H9 (cell line): ENCODE data around the gene SPTBN1. TPM values are rescaled to one million over a fixed set of nuclear protein-coding genes. Genes with fewer than 3 reads are reported as not detected.

ENCODE experiments used
- DNase-seq: peaks from one replicate; pipeline ENCODE4 v3.0.0-alpha.2; 2017
- H2AFZ ChIP-seq: one replicate; pipeline ENCODE4 v1.6.1; 2013; ENCODE audit warnings: mild to moderate bottlenecking, low read length, control low read depth, moderate library complexity
- H2AK5ac ChIP-seq: 2 replicates; pipeline ENCODE4 v1.6.1; 2013; ENCODE audit warnings: low read length, control low read depth, mixed read lengths; ENCODE audit not compliant: insufficient read length
- H2BK120ac ChIP-seq: one replicate; pipeline ENCODE4 v1.6.1; 2013; ENCODE audit warnings: low read depth, mild to moderate bottlenecking, low read length, control low read depth, inconsistent platforms; ENCODE audit not compliant: poor library complexity, severe bottlenecking
- H2BK12ac ChIP-seq: 2 replicates; pipeline ENCODE4 v1.6.1; 2013; ENCODE audit warnings: low read length, control low read depth, mixed read lengths, low read depth; ENCODE audit not compliant: insufficient read length
- H2BK15ac ChIP-seq: 2 replicates; pipeline ENCODE4 v1.6.1; 2013; ENCODE audit warnings: low read depth, low read length, control low read depth
- H2BK20ac ChIP-seq: one replicate; pipeline ENCODE4 v1.6.1; 2013; ENCODE audit warnings: low read depth, mild to moderate bottlenecking, low read length, control low read depth, inconsistent platforms; ENCODE audit not compliant: poor library complexity, severe bottlenecking
- H2BK5ac ChIP-seq: 2 replicates; pipeline ENCODE4 v1.6.1; 2013; ENCODE audit warnings: low read length, control low read depth, mixed read lengths; ENCODE audit not compliant: insufficient read length
- H3K14ac ChIP-seq: 2 replicates; pipeline ENCODE4 v1.6.1; 2013; ENCODE audit warnings: low read length, control low read depth; ENCODE audit not compliant: insufficient read depth
- H3K18ac ChIP-seq: 2 replicates; pipeline ENCODE4 v1.6.1; 2013; ENCODE audit warnings: low read depth, mild to moderate bottlenecking, mixed read lengths, low read length, control low read depth; ENCODE audit not compliant: insufficient read length
- H3K23ac ChIP-seq: 2 replicates; pipeline ENCODE4 v1.6.1; 2013; ENCODE audit warnings: low read length, control low read depth, mixed read lengths, low read depth; ENCODE audit not compliant: insufficient read length
- H3K23me2 ChIP-seq: 2 replicates; pipeline ENCODE4 v1.6.1; 2013; ENCODE audit warnings: low read depth, mild to moderate bottlenecking, mixed read lengths, low read length, control low read depth; ENCODE audit not compliant: insufficient read length, poor library complexity, severe bottlenecking
- H3K27ac ChIP-seq: 2 replicates; pipeline ENCODE4 v1.5.1; 2013; ENCODE audit warnings: low read length, control low read depth, mixed read lengths, low read depth; ENCODE audit not compliant: insufficient read length
- H3K27me3 ChIP-seq: 2 replicates; pipeline ENCODE4 v1.6.1; 2013; ENCODE audit warnings: low read length, control low read depth, inconsistent platforms; ENCODE audit not compliant: insufficient read depth
- H3K4ac ChIP-seq: 2 replicates; pipeline ENCODE4 v1.6.1; 2013; ENCODE audit warnings: low read depth, mild to moderate bottlenecking, control low read depth, inconsistent platforms, low read length, moderate library complexity
- H3K4me1 ChIP-seq: 2 replicates; pipeline ENCODE4 v1.6.1; 2013; ENCODE audit warnings: low read length, control low read depth, inconsistent platforms; ENCODE audit not compliant: insufficient read depth
- H3K4me2 ChIP-seq: 2 replicates; pipeline ENCODE4 v1.6.1; 2013; ENCODE audit warnings: low read length, control low read depth, mixed read lengths; ENCODE audit not compliant: insufficient read length, insufficient read depth
- H3K56ac ChIP-seq: 2 replicates; pipeline ENCODE4 v1.6.1; 2013; ENCODE audit warnings: low read depth, mild to moderate bottlenecking, mixed read lengths, low read length, control low read depth; ENCODE audit not compliant: insufficient read length
- H3K79me1 ChIP-seq: 2 replicates; pipeline ENCODE4 v1.6.1; 2013; ENCODE audit warnings: low read depth, mild to moderate bottlenecking, moderate library complexity, low read length, control low read depth, inconsistent platforms; ENCODE audit not compliant: insufficient read depth, poor library complexity, severe bottlenecking
- H3K79me2 ChIP-seq: 2 replicates; pipeline ENCODE4 v1.6.1; 2013; ENCODE audit warnings: low read length, control low read depth, inconsistent platforms; ENCODE audit not compliant: insufficient read depth
- H3K9ac ChIP-seq: 2 replicates; pipeline ENCODE4 v1.6.1; 2013; ENCODE audit warnings: low read length, control low read depth, mixed read lengths; ENCODE audit not compliant: insufficient read length; ENCODE audit errors: extremely low read depth
- H3K9me3 ChIP-seq: one replicate; pipeline ENCODE4 v1.6.1; 2013; ENCODE audit warnings: low read depth, low read length, inconsistent platforms; ENCODE audit not compliant: control insufficient read depth
- H3T11ph ChIP-seq: one replicate; pipeline ENCODE4 v1.6.1; 2013; ENCODE audit warnings: mild to moderate bottlenecking, low read length, control low read depth, inconsistent platforms
- H4K20me1 ChIP-seq: one replicate; pipeline ENCODE4 v1.6.1; 2013; ENCODE audit not compliant: control insufficient read depth, insufficient read length, insufficient read depth
- H4K5ac ChIP-seq: 2 replicates; pipeline ENCODE4 v1.6.1; 2013; ENCODE audit warnings: low read depth, mild to moderate bottlenecking, mixed read lengths, low read length, control low read depth; ENCODE audit not compliant: insufficient read length
- H4K8ac ChIP-seq: replicated peaks from 2 replicates; pipeline ENCODE4 v1.6.1; 2013; ENCODE audit warnings: low read length, control low read depth, mixed read lengths, low read depth; ENCODE audit not compliant: insufficient read length
- H4K91ac ChIP-seq: 2 replicates; pipeline ENCODE4 v1.6.1; 2013; ENCODE audit warnings: low read depth, mild to moderate bottlenecking, moderate library complexity, mixed read lengths, low read length, control low read depth; ENCODE audit not compliant: insufficient read length
- H3K27ac Mint-ChIP-seq, 3 experiments: 2 replicates in 2 of 3; 3 replicates in 1 of 3; pipeline ENCODE4 v1.8.0; 2020 to 2021; ENCODE audit warnings: mixed read lengths in 3 of 3, mild to moderate bottlenecking in 1 of 3, moderate library complexity in 1 of 3
- H3K27me3 Mint-ChIP-seq: 2 replicates; pipeline ENCODE4 v1.8.0; 2021; ENCODE audit warnings: low read depth, mild to moderate bottlenecking, moderate library complexity, mixed read lengths
- H3K36me3 Mint-ChIP-seq, 3 experiments: 2 replicates in 2 of 3; 3 replicates in 1 of 3; pipeline ENCODE4 v1.8.0; 2020 to 2021; ENCODE audit warnings: low read depth in 3 of 3, mixed read lengths in 3 of 3; ENCODE audit not compliant: insufficient read depth in 1 of 3
- H3K4me1 Mint-ChIP-seq, 2 experiments: 2 replicates each; pipeline ENCODE4 v1.8.0; 2020; ENCODE audit warnings: mixed read lengths in 2 of 2
- H3K4me3 Mint-ChIP-seq, 2 experiments: 2 replicates in 1 of 2; 3 replicates in 1 of 2; pipeline ENCODE4 v1.8.0; 2020 to 2021; ENCODE audit warnings: mild to moderate bottlenecking in 2 of 2, mixed read lengths in 2 of 2, moderate library complexity in 1 of 2
- H3K9me3 Mint-ChIP-seq, 2 experiments: 2 replicates in 1 of 2; 3 replicates in 1 of 2; pipeline ENCODE4 v1.8.0; 2020; ENCODE audit warnings: mild to moderate bottlenecking in 2 of 2, mixed read lengths in 2 of 2, moderate library complexity in 1 of 2
- WGBS: extraction: QIAGEN DNeasy Blood & Tissue Kit; methylation state at CpG from one replicate; pipeline ENCODE4 v1.1.7; 2013; ENCODE audit warnings: missing lambda C conversion rate, low lambda C conversion rate, mixed read lengths; ENCODE audit not compliant: insufficient read length; ENCODE audit errors: extremely low coverage; 5-methylcytosine and 5-hydroxymethylcytosine counted together
- total RNA-seq: library from RNA; stranded (reverse); gene quantifications from 2 replicates; pipeline ENCODE4 v1.2.1, GENCODE V29; 2021
- TF ChIP-seq, protein P1 (sequence below): fragments of 200-600 bp; sonication (generic); conservative IDR thresholded peaks from 3 replicates; pipeline ENCODE4 v1.8.0; 2021; ENCODE audit warnings: antibody characterized with exemption, mild to moderate bottlenecking

The SPTBN1 gene
- total RNA-seq, 1 experiment from 2014 or later = 164 TPM

DNA sequence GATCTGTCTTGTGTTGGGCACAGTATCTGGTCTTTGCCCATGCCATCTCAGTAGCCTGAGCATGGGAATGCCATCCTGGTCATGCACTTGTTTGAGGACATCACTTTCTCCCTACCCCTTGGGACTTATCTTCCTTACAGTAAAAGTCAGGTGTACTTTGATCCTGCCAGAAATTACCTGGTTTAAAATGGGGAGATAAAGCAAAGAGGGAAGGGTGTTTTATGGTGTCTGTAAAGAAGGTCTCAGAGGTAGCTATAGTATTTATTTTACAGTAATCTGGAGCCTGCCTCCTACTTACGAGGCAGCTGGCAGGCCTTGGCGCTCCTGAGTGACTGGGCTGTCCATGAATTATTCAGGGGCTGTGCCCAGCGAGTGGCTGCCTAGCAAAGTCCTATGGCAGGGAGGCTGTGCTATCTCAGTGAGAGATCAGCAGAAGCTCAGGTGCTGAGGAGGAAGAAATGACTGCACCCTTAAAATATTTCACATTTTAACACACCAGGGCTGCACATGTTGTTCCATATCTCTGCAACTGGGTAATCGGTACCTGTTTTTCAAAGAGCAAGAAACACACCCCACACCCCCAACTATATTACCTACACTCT is 93.9 kb downstream of the SPTBN1 start:
- Histone ChIP-seq H3K9ac (no peak overlapping the region), H2AK5ac (no peak overlapping the region)

More for the DNA sequence above, 93.9 kb downstream of the SPTBN1 start:
- Mint-ChIP-seq H3K4me1 (peaks cover 26 to 27% of the 10 kb centered on the region in 2 experiments), H3K27me3 (no peaks in the 10 kb centered on the region; the same call in 1 of the 2 replicates), H3K4me3 (no peak overlapping the region), H3K9me3 (no peaks in the 10 kb centered on the region), H3K36me3 (no peaks in the 10 kb centered on the region; a peak in 1 of 7 replicates), H3K27ac (no peak overlapping the region)
- H2BK20ac ChIP-seq = no peak overlapping the region
- H3K4me2 ChIP-seq = no peak overlapping the region
- WGBS = no CpG with 5 or more reads among the region's 4 CpGs
- TF ChIP-seq, protein P1, sequence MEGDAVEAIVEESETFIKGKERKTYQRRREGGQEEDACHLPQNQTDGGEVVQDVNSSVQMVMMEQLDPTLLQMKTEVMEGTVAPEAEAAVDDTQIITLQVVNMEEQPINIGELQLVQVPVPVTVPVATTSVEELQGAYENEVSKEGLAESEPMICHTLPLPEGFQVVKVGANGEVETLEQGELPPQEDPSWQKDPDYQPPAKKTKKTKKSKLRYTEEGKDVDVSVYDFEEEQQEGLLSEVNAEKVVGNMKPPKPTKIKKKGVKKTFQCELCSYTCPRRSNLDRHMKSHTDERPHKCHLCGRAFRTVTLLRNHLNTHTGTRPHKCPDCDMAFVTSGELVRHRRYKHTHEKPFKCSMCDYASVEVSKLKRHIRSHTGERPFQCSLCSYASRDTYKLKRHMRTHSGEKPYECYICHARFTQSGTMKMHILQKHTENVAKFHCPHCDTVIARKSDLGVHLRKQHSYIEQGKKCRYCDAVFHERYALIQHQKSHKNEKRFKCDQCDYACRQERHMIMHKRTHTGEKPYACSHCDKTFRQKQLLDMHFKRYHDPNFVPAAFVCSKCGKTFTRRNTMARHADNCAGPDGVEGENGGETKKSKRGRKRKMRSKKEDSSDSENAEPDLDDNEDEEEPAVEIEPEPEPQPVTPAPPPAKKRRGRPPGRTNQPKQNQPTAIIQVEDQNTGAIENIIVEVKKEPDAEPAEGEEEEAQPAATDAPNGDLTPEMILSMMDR = no peak
- H4K5ac ChIP-seq = no peak overlapping the region
- H4K20me1 ChIP-seq = no peaks in the 10 kb centered on the region
- H2BK5ac ChIP-seq = no peak overlapping the region
- H2BK12ac ChIP-seq = no peak overlapping the region
- no peaks in the 10 kb centered on the region for H3K79me1 ChIP-seq
- no peak overlapping the region for H2BK15ac ChIP-seq
- DNase-seq = no peak
- H3K56ac ChIP-seq = no peak overlapping the region
- no peaks in the 10 kb centered on the region for H3K79me2 ChIP-seq
- H3K4ac ChIP-seq = no peak overlapping the region
- no peak overlapping the region for H3K14ac ChIP-seq
- no peak overlapping the region for H3T11ph ChIP-seq
- H3K9me3 ChIP-seq = no peaks in the 10 kb centered on the region
- H2AFZ ChIP-seq = no peak overlapping the region
- no peak overlapping the region for H3K27ac ChIP-seq
- H3K23me2 ChIP-seq = no peaks in the 10 kb centered on the region
- H3K27me3 ChIP-seq = no peaks in the 10 kb centered on the region
- no peak overlapping the region for H4K8ac ChIP-seq
- peak overlapping the region; percentile 52 for H2BK120ac ChIP-seq
- no peak overlapping the region for H3K23ac ChIP-seq
- H3K4me1 ChIP-seq = peaks cover 8% of the 10 kb centered on the region
- no peak overlapping the region for H3K18ac ChIP-seq
- no peak overlapping the region for H4K91ac ChIP-seq
